ENCODE data around the gene AUTS2. TPM values are rescaled to one million over a fixed set of nuclear protein-coding genes. Genes with fewer than 3 reads are reported as not detected.

The AUTS2 gene
- total RNA-seq, 1 donor from 2014 or later = 9.9 TPM

DNA sequence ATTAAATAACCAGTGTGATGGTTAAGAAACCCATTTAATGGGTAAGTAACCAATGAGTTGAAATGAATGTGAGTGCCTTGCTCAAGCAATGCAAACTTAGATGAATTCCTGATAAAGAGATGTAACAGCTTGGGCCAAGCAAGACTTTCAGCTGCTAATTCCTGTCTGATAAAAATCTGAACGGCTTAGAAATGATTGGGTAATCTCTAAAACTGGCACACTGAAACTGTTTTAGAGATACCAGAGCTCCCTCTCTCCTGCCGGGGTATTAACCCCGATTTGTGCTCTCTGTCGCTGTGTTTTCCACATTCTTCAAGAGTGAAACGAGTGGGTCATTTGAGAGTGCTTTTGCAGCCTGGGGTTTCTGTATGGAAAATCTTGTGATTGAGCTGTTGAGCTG is 998.8 kb downstream of the AUTS2 start:
- H3K27me3 ChIP-seq (ENCODE audit: control insufficient read depth, insufficient read depth, low read length) = peaks cover 11% of the 10 kb centered on the region
- TF ChIP-seq, protein P1, sequence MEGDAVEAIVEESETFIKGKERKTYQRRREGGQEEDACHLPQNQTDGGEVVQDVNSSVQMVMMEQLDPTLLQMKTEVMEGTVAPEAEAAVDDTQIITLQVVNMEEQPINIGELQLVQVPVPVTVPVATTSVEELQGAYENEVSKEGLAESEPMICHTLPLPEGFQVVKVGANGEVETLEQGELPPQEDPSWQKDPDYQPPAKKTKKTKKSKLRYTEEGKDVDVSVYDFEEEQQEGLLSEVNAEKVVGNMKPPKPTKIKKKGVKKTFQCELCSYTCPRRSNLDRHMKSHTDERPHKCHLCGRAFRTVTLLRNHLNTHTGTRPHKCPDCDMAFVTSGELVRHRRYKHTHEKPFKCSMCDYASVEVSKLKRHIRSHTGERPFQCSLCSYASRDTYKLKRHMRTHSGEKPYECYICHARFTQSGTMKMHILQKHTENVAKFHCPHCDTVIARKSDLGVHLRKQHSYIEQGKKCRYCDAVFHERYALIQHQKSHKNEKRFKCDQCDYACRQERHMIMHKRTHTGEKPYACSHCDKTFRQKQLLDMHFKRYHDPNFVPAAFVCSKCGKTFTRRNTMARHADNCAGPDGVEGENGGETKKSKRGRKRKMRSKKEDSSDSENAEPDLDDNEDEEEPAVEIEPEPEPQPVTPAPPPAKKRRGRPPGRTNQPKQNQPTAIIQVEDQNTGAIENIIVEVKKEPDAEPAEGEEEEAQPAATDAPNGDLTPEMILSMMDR (IDR thresholded peaks at IDR 0.05; ENCODE audit: insufficient read depth, low read length, poor library complexity, severe bottlenecking) = no peak
- no peak overlapping the region for H3K4me3 ChIP-seq (ENCODE audit: low read depth, low read length)
- no peak for DNase-seq (ENCODE audit: low read depth)
- no peaks in the 10 kb centered on the region for H3K36me3 ChIP-seq (ENCODE audit: control insufficient read depth, insufficient read depth, low read length)

DNA sequence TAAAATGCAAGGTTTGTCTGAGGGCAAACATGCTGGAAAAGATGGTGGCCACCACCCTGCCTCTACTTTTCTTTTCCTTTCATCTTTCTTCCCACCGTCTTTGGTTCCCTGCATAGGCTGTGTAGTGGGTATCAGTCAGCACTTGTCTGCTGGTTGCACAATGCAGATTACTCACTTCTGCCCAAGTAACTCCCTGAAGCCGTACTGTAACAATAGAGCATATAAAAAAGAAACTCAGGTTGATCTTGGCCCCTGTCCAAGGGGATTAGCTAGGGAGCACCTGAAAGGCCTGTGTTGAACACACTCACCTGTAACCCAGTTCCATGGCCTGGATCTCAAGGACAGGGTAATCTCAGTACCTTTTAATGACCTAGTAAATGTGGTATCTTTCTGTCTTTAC is 1000.7 kb downstream of the AUTS2 start:
- H3K36me3 ChIP-seq (ENCODE audit: control insufficient read depth, insufficient read depth, low read length) = no peaks in the 10 kb centered on the region
- peaks cover 11% of the 10 kb centered on the region for H3K27me3 ChIP-seq (ENCODE audit: control insufficient read depth, insufficient read depth, low read length)
- no peak overlapping the region for H3K4me3 ChIP-seq (ENCODE audit: low read depth, low read length)
- DNase-seq (ENCODE audit: low read depth) = peak; percentile 58
- TF ChIP-seq, protein P1 (IDR thresholded peaks at IDR 0.05; ENCODE audit: insufficient read depth, low read length, poor library complexity, severe bottlenecking) = no peak

DNA sequence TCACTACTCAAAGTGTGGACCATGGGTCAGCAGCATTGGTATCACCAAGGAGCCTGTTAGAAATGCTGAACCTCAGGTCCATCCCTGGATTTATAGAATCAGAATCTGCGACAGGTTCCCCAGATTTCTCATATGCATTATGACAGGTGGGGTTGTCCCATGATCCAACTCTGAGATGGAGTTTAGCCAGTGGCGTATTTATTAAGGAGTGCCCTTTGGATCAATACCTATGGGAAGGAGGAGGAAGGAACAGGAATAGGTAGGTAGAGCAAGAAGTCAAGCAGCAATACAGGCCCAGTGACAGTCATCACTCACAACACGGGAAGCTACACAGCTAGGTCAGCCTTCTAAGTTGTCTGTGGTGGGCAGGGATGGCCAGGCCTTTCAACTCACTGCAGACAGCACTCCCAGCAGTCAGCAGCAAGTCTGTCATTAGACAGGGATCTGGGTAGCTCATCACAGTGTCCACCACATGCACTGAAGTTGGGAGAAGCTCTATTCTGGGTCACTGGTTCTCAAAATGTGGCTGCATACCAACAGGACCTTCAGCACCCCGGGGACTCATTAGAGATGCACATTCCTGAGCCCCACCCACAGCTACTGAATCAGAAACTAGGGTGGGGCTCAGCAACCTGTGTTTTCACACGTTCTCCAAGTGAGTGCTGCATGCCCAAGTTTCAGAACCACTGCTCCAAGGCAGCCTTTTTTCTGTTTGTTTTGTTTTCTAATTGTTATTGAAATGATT is 1001.3 kb downstream of the AUTS2 start:
- no peak for DNase-seq (ENCODE audit: low read depth)
- peaks cover 11% of the 10 kb centered on the region for H3K27me3 ChIP-seq (ENCODE audit: control insufficient read depth, insufficient read depth, low read length)
- TF ChIP-seq, protein P1 (IDR thresholded peaks at IDR 0.05; ENCODE audit: insufficient read depth, low read length, poor library complexity, severe bottlenecking) = no peak

DNA sequence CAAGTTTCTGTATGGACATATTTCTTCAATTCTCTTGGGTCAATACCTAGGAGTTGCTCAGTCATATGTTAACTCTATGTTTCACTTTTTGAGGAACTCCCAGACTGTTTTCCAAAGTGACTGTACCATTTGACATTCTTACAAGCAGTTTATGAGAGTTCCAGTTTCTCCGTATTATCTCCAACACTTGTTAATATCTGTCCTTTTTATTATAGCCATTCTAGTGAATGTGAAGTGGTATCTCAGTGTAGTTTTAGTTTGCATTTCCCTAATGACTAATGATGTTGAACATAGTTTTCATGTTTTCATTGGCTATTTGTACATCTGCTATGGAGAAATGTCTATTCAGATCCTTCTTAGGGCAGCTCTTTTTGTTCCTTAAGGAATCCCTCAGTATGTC is 1002.7 kb downstream of the AUTS2 start:
- H3K4me3 ChIP-seq (ENCODE audit: low read depth, low read length) = no peak overlapping the region
- TF ChIP-seq, protein P1 (IDR thresholded peaks at IDR 0.05; ENCODE audit: insufficient read depth, low read length, poor library complexity, severe bottlenecking) = no peak

More for the DNA sequence above, 1001.3 kb downstream of the AUTS2 start:
- H3K36me3 ChIP-seq (ENCODE audit: control insufficient read depth, insufficient read depth, low read length) = no peaks in the 10 kb centered on the region
- H3K4me3 ChIP-seq (ENCODE audit: low read depth, low read length) = no peak overlapping the region

DNA sequence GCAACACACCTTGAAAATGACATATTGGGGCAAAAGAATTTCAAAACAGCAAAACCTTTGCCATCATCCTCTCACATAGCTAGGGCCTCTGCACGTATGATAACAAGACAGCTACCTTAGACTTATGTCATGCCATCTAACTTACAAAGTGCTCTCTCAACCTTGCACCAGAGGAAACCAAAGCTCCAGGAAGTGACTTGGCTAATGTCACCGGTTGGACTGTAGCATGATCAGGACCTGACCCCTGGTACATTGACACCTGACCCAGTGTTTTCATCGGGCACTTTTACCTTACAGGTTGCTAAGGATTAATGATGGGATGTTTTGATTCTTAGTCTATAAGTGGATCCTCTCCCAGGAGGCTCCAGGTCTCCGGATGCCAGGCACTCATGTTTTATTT is 1003.8 kb downstream of the AUTS2 start:
- H3K27me3 ChIP-seq (ENCODE audit: control insufficient read depth, insufficient read depth, low read length) = peaks cover 2% of the 10 kb centered on the region
- no peak for DNase-seq (ENCODE audit: low read depth)
- TF ChIP-seq, protein P1 (IDR thresholded peaks at IDR 0.05; ENCODE audit: insufficient read depth, low read length, poor library complexity, severe bottlenecking) = no peak
- no peak overlapping the region for H3K4me3 ChIP-seq (ENCODE audit: low read depth, low read length)
- H3K36me3 ChIP-seq (ENCODE audit: control insufficient read depth, insufficient read depth, low read length) = no peaks in the 10 kb centered on the region

More for the DNA sequence above, 1002.7 kb downstream of the AUTS2 start:
- Histone ChIP-seq H3K36me3 (ENCODE audit: control insufficient read depth, insufficient read depth, low read length) (no peaks in the 10 kb centered on the region), H3K27me3 (ENCODE audit: control insufficient read depth, insufficient read depth, low read length) (peaks cover 8% of the 10 kb centered on the region)
- no peak for DNase-seq (ENCODE audit: low read depth)

DNA sequence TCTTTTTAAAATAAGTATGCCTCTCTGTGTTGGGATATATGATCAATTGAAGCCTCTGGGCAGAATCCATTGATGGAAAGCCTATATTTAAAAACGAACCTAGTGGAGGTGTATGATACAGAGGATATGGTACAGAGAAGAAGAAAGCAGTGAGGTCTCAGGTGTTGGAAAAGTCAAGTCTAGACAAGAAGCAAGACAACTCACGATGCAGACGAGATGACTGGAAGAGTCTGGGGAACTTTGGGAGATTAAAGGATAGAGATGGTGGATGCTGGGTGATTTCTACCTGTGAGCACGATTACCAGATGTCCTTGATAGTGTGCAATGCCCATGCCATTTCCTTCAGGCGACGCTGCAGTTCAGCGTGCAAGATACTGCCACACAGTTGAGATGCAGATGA is 1009.0 kb downstream of the AUTS2 start:
- no peak for DNase-seq (ENCODE audit: low read depth)
- Histone ChIP-seq H3K36me3 (ENCODE audit: control insufficient read depth, insufficient read depth, low read length) (no peaks in the 10 kb centered on the region), H3K4me3 (ENCODE audit: low read depth, low read length) (no peak overlapping the region), H3K27me3 (ENCODE audit: control insufficient read depth, insufficient read depth, low read length) (no peaks in the 10 kb centered on the region)
- TF ChIP-seq, protein P1 (IDR thresholded peaks at IDR 0.05; ENCODE audit: insufficient read depth, low read length, poor library complexity, severe bottlenecking) = no peak

Measured in kidney epithelial cell (primary cell).